ENCODE results near the gene PDZK1IP1.
"Not testable (repeated sequence)": the region's sequence is repeated elsewhere in the genome, so short reads cannot be mapped to it uniquely, and the experiment has no call there.

The PDZK1IP1 gene

GRCh38 chr1:47209725-47210325 lies 20.0 kb upstream of the PDZK1IP1 start:
- in situ Hi-C loops (cut with MboI; ENCODE audit: low pct_unique_long_range_greater_than_20kb, low sequenced_read_pairs, unreplicated experiment), result no loop called here
- no peak for DNase-seq (ENCODE audit: low spot score)
- TF ChIP-seq CTCF (IDR thresholded peaks at IDR 0.05; ENCODE audit: extremely low read depth, insufficient read depth, missing control alignments), result no peak

- TF ChIP-seq CTCF (IDR thresholded peaks at IDR 0.05; ENCODE audit: extremely low read depth, insufficient read depth, missing control alignments), result no peak
- DNase-seq (ENCODE audit: low spot score), result no peak
- in situ Hi-C loops (cut with MboI; ENCODE audit: low pct_unique_long_range_greater_than_20kb, low sequenced_read_pairs, unreplicated experiment), result no loop called here
These were observed 19.3 kb upstream of the PDZK1IP1 start for GRCh38 chr1:47209091-47209490.

- TF ChIP-seq CTCF (IDR thresholded peaks at IDR 0.05; ENCODE audit: extremely low read depth, insufficient read depth, missing control alignments), result no peak
- in situ Hi-C loops (cut with MboI; ENCODE audit: low pct_unique_long_range_greater_than_20kb, low sequenced_read_pairs, unreplicated experiment), result no loop called here
- DNase-seq (ENCODE audit: low spot score), result no peak
These were observed 18.6 kb upstream of the PDZK1IP1 start for GRCh38 chr1:47208374-47208850.

- DNase-seq (ENCODE audit: low spot score), result no peak
- TF ChIP-seq CTCF (IDR thresholded peaks at IDR 0.05; ENCODE audit: extremely low read depth, insufficient read depth, missing control alignments), result no peak
- in situ Hi-C loops (cut with MboI; ENCODE audit: low pct_unique_long_range_greater_than_20kb, low sequenced_read_pairs, unreplicated experiment), result no loop called here
These were observed 18.1 kb upstream of the PDZK1IP1 start for GRCh38 chr1:47207803-47208373.

- no peak for TF ChIP-seq CTCF (IDR thresholded peaks at IDR 0.05; ENCODE audit: extremely low read depth, insufficient read depth, missing control alignments)
- in situ Hi-C loops (cut with MboI; ENCODE audit: low pct_unique_long_range_greater_than_20kb, low sequenced_read_pairs, unreplicated experiment), result no loop called here
- no peak for DNase-seq (ENCODE audit: low spot score)
These were observed 16.1 kb upstream of the PDZK1IP1 start for GRCh38 chr1:47205918-47206317.

GRCh38 chr1:47203504-47203903 lies 13.7 kb upstream of the PDZK1IP1 start:
- DNase-seq (ENCODE audit: low spot score); in situ Hi-C loops (cut with MboI; ENCODE audit: low pct_unique_long_range_greater_than_20kb, low sequenced_read_pairs, unreplicated experiment): not testable (repeated sequence)

GRCh38 chr1:47201179-47201578 lies 11.3 kb upstream of the PDZK1IP1 start:
- DNase-seq (ENCODE audit: low spot score), result no peak

More at GRCh38 chr1:47201179-47201578, 11.3 kb upstream of the PDZK1IP1 start:
- in situ Hi-C loops (cut with MboI; ENCODE audit: low pct_unique_long_range_greater_than_20kb, low sequenced_read_pairs, unreplicated experiment), result no loop called here
- no peak for TF ChIP-seq CTCF (IDR thresholded peaks at IDR 0.05; ENCODE audit: extremely low read depth, insufficient read depth, missing control alignments)

Data from GM13977 (cell line).